Suprapubic skin (tissue), 4 donors: ENCODE data around the gene BOLA3. TPM values are rescaled to one million over a fixed set of nuclear protein-coding genes. Genes with fewer than 3 reads are reported as not detected.
A peak's percentile ranks its signal among the peaks of the same experiment; 100 is the strongest.
"Not testable (repeated sequence)": the region's sequence is repeated elsewhere in the genome, so short reads cannot be mapped to it uniquely, and the experiment has no call there.

Experiments used
- DNase-seq, 2 donors: peaks; one replicate each; pipeline ENCODE4 v3.0.0-alpha.2; 2019; ENCODE audit warnings: low spot score in 2 of 2
- H3K27ac ChIP-seq: fragments of 200-600 bp; sonication (generic); one replicate; pipeline ENCODE4 v1.5.1; 2019
- H3K27me3 ChIP-seq: fragments of 200-600 bp; sonication (generic); one replicate; pipeline ENCODE4 v1.5.1; 2019
- H3K36me3 ChIP-seq: fragments of 200-600 bp; sonication (generic); one replicate; pipeline ENCODE4 v1.5.1; 2019
- H3K4me1 ChIP-seq: fragments of 200-600 bp; sonication (generic); one replicate; pipeline ENCODE4 v1.5.1; 2019
- H3K4me3 ChIP-seq: fragments of 200-600 bp; sonication (generic); one replicate; pipeline ENCODE4 v1.5.1; 2019; ENCODE audit warnings: mild to moderate bottlenecking
- H3K9me3 ChIP-seq: fragments of 200-600 bp; sonication (generic); one replicate; pipeline ENCODE4 v1.5.1; 2019
- EP300 ChIP-seq: sonication (generic); formaldehyde crosslinking; IDR thresholded peaks from one replicate; pipeline ENCODE4 v1.6.1; 2017; ENCODE audit warnings: antibody characterized with exemption
- POLR2A ChIP-seq, 2 donors: fragments of 450-650 bp; IDR thresholded peaks; one replicate each; pipeline ENCODE4 v1.6.1; 2017; ENCODE audit warnings: antibody characterized with exemption in 2 of 2, mild to moderate bottlenecking in 2 of 2, moderate library complexity in 2 of 2
- POLR2AphosphoS5 ChIP-seq, 3 donors: sonication (generic); formaldehyde crosslinking; IDR thresholded peaks; one replicate each; pipeline ENCODE4 v1.6.1; 2017; ENCODE audit warnings: antibody characterized with exemption in 3 of 3
- WGBS: methylation state at CpG from one replicate; pipeline ENCODE4 v1.1.5; 2018; 5-methylcytosine and 5-hydroxymethylcytosine counted together
- total RNA-seq, 4 donors: library from RNA; depleted of rRNA; stranded (reverse); fragments of >200 nt; gene quantifications; one replicate each; pipeline ENCODE4 v1.1.0, GENCODE V29; 2016
- TF ChIP-seq, protein P1 (sequence below), 2 donors: fragments of 200-600 bp in 1 of 2; fragments of 450-650 bp in 1 of 2; sonication (generic) in 1 of 2; IDR thresholded peaks; one replicate each; pipeline ENCODE4 v1.5.1; 2016 to 2019; ENCODE audit warnings: antibody characterized with exemption in 2 of 2, mild to moderate bottlenecking in 1 of 2, moderate library complexity in 1 of 2

Gene BOLA3
- total RNA-seq, 4 donors from 2014 or later, result 18.9 to 44.0 (median 28.1) TPM

DNA sequence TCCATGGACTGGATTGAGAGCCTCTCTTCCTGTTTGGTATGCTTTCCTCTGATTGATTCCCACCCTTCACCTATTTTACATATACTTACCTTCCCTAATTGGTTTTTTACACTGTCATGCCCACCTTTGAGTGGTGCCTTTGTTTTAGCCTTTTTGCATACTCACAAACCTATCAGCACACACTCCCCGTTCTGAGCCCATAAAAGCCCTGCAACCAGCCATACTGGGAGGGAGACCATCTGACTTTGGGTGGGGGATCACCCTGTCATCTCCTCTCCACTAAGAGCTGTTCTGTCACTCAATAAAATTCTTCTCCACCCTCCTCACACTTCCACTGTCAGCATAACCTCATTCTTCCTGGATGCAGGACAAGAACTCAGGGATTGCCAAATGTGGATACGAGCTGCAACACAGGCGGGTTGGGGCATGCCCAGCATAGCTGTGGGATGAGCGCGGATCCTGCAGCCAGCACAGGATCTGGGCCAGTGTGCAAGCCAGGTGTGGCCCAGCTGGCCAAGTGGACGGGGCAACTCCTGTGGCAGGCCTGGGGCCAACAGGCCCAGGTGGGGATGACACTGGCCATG is 40.4 kb upstream of the BOLA3 start:
- WGBS, result 39% methylated on average over 6 of the region's 6 CpGs
- H3K4me1 ChIP-seq, result peaks cover 5% of the 10 kb centered on the region
- no peak overlapping the region for H3K4me3 ChIP-seq
- DNase-seq, result no peak
- H3K9me3 ChIP-seq, result no peaks in the 10 kb centered on the region
- H3K36me3 ChIP-seq, result no peaks in the 10 kb centered on the region
- H3K27ac ChIP-seq, result peak overlapping the region; percentile 72
- TF ChIP-seq POLR2AphosphoS5 (IDR thresholded peaks at IDR 0.05) (peak in 1 of 3 donors; percentile 73), EP300 (no peak), POLR2A (IDR thresholded peaks at IDR 0.05) (no peak)
- TF ChIP-seq, protein P1, sequence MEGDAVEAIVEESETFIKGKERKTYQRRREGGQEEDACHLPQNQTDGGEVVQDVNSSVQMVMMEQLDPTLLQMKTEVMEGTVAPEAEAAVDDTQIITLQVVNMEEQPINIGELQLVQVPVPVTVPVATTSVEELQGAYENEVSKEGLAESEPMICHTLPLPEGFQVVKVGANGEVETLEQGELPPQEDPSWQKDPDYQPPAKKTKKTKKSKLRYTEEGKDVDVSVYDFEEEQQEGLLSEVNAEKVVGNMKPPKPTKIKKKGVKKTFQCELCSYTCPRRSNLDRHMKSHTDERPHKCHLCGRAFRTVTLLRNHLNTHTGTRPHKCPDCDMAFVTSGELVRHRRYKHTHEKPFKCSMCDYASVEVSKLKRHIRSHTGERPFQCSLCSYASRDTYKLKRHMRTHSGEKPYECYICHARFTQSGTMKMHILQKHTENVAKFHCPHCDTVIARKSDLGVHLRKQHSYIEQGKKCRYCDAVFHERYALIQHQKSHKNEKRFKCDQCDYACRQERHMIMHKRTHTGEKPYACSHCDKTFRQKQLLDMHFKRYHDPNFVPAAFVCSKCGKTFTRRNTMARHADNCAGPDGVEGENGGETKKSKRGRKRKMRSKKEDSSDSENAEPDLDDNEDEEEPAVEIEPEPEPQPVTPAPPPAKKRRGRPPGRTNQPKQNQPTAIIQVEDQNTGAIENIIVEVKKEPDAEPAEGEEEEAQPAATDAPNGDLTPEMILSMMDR (IDR thresholded peaks at IDR 0.05), result no peak
- no peaks in the 10 kb centered on the region for H3K27me3 ChIP-seq

DNA sequence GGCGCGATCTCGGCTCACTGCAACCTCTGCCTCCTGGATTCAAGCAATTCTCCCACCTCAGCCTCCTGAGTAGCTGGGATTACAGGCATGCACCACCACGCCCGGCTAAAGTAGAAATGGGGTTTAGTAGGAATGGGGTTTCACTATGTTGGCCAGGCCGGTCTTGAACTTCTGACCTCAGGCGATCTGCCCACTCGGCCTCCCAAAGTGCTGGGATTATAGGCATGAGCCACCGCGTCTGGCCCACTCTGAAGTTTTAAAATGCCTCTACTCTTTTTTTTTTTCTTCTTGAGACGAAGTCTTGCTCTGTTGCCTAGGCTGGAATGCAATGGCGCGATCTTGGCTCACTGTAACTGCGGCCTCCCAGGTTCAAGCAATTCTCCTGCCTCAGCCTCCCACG is 39.0 kb upstream of the BOLA3 start:
- not testable (repeated sequence) for H3K4me3 ChIP-seq, H3K4me1 ChIP-seq, DNase-seq, H3K9me3 ChIP-seq, H3K27me3 ChIP-seq, H3K27ac ChIP-seq, H3K36me3 ChIP-seq
- 95% methylated on average over 15 of the region's 15 CpGs for WGBS

DNA sequence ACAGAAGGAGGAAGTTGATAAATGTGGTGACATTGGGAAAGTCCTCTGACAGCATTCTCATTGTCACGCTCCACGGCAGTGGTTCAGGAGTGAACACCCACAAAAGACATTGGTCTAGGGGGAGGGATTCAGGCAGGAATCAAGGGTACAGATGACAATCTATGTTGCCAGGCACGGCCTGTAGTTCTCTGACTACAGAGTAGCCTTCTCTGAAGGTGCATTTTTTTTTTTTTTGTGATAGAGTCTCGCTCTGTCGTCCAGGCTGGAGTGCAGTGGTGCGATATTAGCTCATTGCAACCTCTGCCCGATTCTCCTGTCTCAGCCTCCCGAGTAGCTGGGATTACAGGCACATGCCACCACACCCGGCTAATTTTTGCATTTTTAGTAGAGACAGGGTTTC is 38.3 kb upstream of the BOLA3 start:
- Histone ChIP-seq H3K27me3 (no peaks in the 10 kb centered on the region), H3K36me3 (no peaks in the 10 kb centered on the region), H3K4me3 (no peak overlapping the region), H3K4me1 (peaks cover 5% of the 10 kb centered on the region), H3K9me3 (no peaks in the 10 kb centered on the region), H3K27ac (peak overlapping the region; percentile 38)
- no peak for DNase-seq
- 79% methylated on average over 9 of the region's 9 CpGs for WGBS
- no peak for TF ChIP-seq POLR2A (IDR thresholded peaks at IDR 0.05)
- TF ChIP-seq EP300, result no peak
- TF ChIP-seq, protein P1 (IDR thresholded peaks at IDR 0.05), result no peak
- no peak for TF ChIP-seq POLR2AphosphoS5 (IDR thresholded peaks at IDR 0.05)

DNA sequence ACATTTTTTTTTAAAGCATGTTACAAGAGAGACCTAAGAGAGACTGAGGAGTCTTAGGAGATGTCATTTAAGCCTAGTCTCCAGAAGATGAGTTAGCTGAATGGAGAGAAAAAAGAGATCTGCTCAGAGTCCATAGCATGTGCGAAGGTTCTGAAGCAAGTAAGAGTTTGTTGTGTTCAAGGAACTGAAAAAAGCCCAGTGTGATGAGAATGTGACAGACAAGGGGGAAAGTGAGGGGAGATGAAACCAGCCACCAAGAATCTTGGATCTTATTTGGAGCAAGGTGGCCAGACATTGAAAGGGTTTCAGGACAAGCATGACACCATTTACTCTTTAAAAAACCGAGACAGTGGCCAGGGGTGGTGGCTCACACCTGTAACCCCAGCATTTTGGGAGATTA is 36.2 kb upstream of the BOLA3 start:
- TF ChIP-seq POLR2AphosphoS5 (IDR thresholded peaks at IDR 0.05) (no peak), POLR2A (IDR thresholded peaks at IDR 0.05) (no peak), EP300 (no peak)
- TF ChIP-seq, protein P1 (IDR thresholded peaks at IDR 0.05), result no peak
- Histone ChIP-seq H3K36me3 (no peaks in the 10 kb centered on the region), H3K27me3 (no peaks in the 10 kb centered on the region), H3K27ac (no peak overlapping the region), H3K9me3 (no peaks in the 10 kb centered on the region), H3K4me3 (no peak overlapping the region), H3K4me1 (peaks cover 12% of the 10 kb centered on the region)
- no peak for DNase-seq
- 98% methylated on average over 2 of the region's 2 CpGs for WGBS

DNA sequence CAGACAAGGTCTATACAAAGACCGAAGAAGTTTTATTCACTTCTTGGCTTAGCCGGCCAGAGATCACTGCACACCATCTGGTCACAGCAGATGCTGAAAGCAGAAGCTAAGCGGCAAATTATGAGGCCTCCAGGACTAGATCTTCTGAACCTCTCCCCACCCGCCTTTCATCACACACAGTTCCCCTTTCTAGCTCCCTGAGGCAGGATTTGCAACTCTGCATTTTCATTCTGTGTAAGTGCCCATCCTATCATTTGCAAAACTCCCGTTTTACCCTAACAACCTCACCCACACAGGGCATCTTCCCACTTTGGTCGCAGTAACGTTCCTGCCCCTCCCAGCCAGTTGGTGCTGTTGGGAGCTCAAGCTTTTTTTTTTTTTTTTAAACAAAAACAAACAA is 34.0 kb upstream of the BOLA3 start:
- DNase-seq, result no peak
- no peaks in the 10 kb centered on the region for H3K9me3 ChIP-seq
- 43% methylated on average over 7 of the region's 7 CpGs for WGBS

More for the DNA sequence above, 34.0 kb upstream of the BOLA3 start:
- Histone ChIP-seq H3K4me3 (no peak overlapping the region), H3K27ac (peak overlapping the region; percentile 20), H3K27me3 (no peaks in the 10 kb centered on the region), H3K4me1 (peaks cover 19% of the 10 kb centered on the region), H3K36me3 (no peaks in the 10 kb centered on the region)
- TF ChIP-seq, protein P1 (IDR thresholded peaks at IDR 0.05), result no peak
- TF ChIP-seq POLR2AphosphoS5 (IDR thresholded peaks at IDR 0.05), result no peak
- no peak for TF ChIP-seq EP300
